ENCODE results near the gene ALCAM.

DNA sequence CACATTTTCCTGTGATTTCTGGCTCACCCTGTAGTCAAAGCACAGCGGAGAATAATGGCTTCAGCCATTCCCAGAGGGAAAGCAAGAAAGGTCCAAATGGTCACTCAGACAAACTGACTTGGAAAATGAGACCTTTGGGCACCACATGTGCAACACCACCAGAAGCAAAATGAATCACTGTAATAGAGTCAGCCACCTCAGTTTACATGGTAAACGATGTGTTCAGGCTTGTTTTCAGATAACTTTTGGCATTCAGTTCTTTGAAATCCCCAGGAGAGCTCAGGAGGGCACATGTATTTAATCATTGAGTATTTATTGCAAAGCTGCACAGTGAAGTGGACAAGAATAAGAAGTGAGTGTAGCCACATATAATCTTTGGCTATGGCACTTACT, 38.4 kb upstream of the ALCAM start:
- TF ChIP-seq, protein P1, sequence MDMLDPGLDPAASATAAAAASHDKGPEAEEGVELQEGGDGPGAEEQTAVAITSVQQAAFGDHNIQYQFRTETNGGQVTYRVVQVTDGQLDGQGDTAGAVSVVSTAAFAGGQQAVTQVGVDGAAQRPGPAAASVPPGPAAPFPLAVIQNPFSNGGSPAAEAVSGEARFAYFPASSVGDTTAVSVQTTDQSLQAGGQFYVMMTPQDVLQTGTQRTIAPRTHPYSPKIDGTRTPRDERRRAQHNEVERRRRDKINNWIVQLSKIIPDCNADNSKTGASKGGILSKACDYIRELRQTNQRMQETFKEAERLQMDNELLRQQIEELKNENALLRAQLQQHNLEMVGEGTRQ (IDR thresholded peaks at IDR 0.05; ENCODE audit: low read length): no peak
- no peak for TF ChIP-seq POLR2A (IDR thresholded peaks at IDR 0.05; ENCODE audit: control extremely low read depth in 1 of 2, low read depth in 2 of 2, low read length in 2 of 2)
- TF ChIP-seq, protein P2, sequence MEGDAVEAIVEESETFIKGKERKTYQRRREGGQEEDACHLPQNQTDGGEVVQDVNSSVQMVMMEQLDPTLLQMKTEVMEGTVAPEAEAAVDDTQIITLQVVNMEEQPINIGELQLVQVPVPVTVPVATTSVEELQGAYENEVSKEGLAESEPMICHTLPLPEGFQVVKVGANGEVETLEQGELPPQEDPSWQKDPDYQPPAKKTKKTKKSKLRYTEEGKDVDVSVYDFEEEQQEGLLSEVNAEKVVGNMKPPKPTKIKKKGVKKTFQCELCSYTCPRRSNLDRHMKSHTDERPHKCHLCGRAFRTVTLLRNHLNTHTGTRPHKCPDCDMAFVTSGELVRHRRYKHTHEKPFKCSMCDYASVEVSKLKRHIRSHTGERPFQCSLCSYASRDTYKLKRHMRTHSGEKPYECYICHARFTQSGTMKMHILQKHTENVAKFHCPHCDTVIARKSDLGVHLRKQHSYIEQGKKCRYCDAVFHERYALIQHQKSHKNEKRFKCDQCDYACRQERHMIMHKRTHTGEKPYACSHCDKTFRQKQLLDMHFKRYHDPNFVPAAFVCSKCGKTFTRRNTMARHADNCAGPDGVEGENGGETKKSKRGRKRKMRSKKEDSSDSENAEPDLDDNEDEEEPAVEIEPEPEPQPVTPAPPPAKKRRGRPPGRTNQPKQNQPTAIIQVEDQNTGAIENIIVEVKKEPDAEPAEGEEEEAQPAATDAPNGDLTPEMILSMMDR (IDR thresholded peaks at IDR 0.05; ENCODE audit: control extremely low read depth in 1 of 3, insufficient read depth in 1 of 3, low read depth in 1 of 3, low read length in 3 of 3): no peak
- no peak for TF ChIP-seq EZH2 (IDR thresholded peaks at IDR 0.05; ENCODE audit: low read depth, low read length, severe bottlenecking)
- TF ChIP-seq SUZ12 (IDR thresholded peaks at IDR 0.05; ENCODE audit: low read length): no peak
- TF ChIP-seq CEBPB (IDR thresholded peaks at IDR 0.05; ENCODE audit: low read depth, low read length): no peak
- no peak for TF ChIP-seq JUND (IDR thresholded peaks at IDR 0.05; ENCODE audit: low read length)
- TF ChIP-seq ZNF274 (IDR thresholded peaks at IDR 0.05; ENCODE audit: borderline replicate concordance, extremely low read depth, low read length): no peak

All from H1 (cell line).